ENCODE measurements around the gene COP1. TPM values are rescaled to one million over a fixed set of nuclear protein-coding genes. Genes with fewer than 3 reads are reported as not detected.

COP1 gene
- total RNA-seq, 1 donor from 2014 or later = 70.0 TPM

DNA sequence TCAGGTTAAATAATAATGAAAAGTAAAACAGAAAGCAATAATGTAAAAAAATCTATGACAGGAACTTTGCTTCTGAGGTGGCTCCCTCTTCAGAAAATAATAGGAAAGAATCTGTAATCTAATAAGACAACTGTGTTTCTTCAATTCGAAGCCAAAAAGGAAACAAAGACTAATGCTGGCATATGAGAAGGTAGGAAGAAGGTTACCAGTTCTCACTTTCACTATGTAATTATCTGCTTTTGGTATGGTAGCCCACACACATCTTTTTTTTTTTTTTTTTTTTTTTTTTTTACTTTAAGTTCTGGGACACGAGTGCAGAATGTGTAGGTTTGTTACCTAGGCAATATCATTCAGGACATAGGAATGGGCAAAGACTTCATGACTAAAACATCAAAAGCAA lies 47.1 kb downstream of the COP1 start:
- TF ChIP-seq, protein P1, sequence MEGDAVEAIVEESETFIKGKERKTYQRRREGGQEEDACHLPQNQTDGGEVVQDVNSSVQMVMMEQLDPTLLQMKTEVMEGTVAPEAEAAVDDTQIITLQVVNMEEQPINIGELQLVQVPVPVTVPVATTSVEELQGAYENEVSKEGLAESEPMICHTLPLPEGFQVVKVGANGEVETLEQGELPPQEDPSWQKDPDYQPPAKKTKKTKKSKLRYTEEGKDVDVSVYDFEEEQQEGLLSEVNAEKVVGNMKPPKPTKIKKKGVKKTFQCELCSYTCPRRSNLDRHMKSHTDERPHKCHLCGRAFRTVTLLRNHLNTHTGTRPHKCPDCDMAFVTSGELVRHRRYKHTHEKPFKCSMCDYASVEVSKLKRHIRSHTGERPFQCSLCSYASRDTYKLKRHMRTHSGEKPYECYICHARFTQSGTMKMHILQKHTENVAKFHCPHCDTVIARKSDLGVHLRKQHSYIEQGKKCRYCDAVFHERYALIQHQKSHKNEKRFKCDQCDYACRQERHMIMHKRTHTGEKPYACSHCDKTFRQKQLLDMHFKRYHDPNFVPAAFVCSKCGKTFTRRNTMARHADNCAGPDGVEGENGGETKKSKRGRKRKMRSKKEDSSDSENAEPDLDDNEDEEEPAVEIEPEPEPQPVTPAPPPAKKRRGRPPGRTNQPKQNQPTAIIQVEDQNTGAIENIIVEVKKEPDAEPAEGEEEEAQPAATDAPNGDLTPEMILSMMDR (IDR thresholded peaks at IDR 0.05; ENCODE audit: insufficient read depth, low read length, severe bottlenecking) = no peak
- FAIRE-seq (no peak), DNase-seq (ENCODE audit: low read depth) (no peak)
- Histone ChIP-seq H3K4me3 (ENCODE audit: low read depth, low read length) (no peak overlapping the region), H3K36me3 (ENCODE audit: control insufficient read depth, insufficient read depth, low read length) (no peaks in the 10 kb centered on the region), H3K27me3 (ENCODE audit: control insufficient read depth, insufficient read depth, low read length) (no peaks in the 10 kb centered on the region)

- no peak for FAIRE-seq
- TF ChIP-seq, protein P1 (IDR thresholded peaks at IDR 0.05; ENCODE audit: insufficient read depth, low read length, severe bottlenecking) = no peak
- Histone ChIP-seq H3K27me3 (ENCODE audit: control insufficient read depth, insufficient read depth, low read length) (no peaks in the 10 kb centered on the region), H3K4me3 (ENCODE audit: low read depth, low read length) (no peak overlapping the region), H3K36me3 (ENCODE audit: control insufficient read depth, insufficient read depth, low read length) (peaks cover 2% of the 10 kb centered on the region)
- DNase-seq (ENCODE audit: low read depth) = no peak
Observed at GRCh38 chr1:176157995-176158394, 49.1 kb downstream of the COP1 start.

DNA sequence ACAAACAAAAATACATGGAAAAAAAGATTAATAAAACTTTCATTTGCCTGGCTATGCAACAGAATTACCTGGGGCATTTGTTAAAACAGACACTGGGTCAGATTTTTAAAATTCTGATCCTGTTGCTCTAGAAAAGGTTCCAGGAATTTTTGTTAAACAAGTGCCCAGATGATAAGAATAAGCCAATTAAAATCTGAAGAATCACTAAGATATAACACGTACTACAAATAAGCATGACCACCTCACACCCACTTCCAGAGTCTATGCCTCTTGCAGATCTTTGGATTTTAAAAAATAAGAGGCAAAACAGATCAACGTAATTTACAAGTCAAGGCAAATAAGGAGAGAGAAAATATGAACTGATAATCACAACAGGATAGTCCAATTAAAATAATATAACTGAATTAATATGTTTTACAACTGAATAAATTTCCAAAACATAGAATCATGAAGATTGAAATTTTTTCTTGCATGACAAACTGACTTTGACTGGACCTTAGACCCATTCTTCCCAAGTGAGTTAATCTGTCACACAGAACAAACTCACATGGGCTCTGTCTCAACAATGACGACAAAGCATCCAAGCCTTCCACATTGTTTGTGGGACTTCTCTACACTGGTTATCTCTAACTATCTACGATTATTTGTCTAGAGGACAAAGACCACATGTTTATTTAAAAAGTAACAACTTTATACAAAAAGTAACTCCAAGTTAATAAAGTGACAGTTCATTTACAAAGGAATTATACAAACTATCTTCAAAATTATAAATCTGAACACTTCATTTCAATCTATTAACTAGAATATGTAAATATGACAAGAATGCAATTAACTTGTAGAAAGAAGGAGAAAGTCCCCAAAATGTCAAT lies 56.9 kb downstream of the COP1 start:
- FAIRE-seq (no peak), DNase-seq (ENCODE audit: low read depth) (no peak)
- H3K4me3 ChIP-seq (ENCODE audit: low read depth, low read length) = no peak overlapping the region
- TF ChIP-seq, protein P1 (IDR thresholded peaks at IDR 0.05; ENCODE audit: insufficient read depth, low read length, severe bottlenecking) = no peak
- no peaks in the 10 kb centered on the region for H3K27me3 ChIP-seq (ENCODE audit: control insufficient read depth, insufficient read depth, low read length)
- H3K36me3 ChIP-seq (ENCODE audit: control insufficient read depth, insufficient read depth, low read length) = peaks cover 5% of the 10 kb centered on the region

DNA sequence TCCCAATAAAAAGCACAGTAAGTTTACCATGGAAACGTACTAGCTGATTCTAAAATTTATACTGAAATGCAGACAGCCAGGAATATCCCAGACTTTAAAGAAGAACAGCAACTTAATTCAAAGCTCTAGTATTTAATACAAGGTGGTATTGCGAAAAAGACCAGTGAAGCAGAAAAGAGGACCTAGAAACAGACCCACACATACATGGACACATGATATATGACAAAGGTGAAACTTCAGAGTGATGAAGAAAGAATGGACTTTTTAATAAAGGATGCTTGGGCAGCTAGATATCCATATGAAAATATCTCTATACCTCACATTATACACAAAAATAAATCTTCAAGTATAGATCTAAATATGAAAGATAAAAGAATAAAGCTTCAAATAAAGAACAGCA lies 62.6 kb downstream of the COP1 start:
- no peak for FAIRE-seq
- Histone ChIP-seq H3K27me3 (ENCODE audit: control insufficient read depth, insufficient read depth, low read length) (no peaks in the 10 kb centered on the region), H3K4me3 (ENCODE audit: low read depth, low read length) (no peak overlapping the region), H3K36me3 (ENCODE audit: control insufficient read depth, insufficient read depth, low read length) (peaks cover 3% of the 10 kb centered on the region)
- TF ChIP-seq, protein P1 (IDR thresholded peaks at IDR 0.05; ENCODE audit: insufficient read depth, low read length, severe bottlenecking) = no peak
- DNase-seq (ENCODE audit: low read depth) = no peak

- no peaks in the 10 kb centered on the region for H3K27me3 ChIP-seq (ENCODE audit: control insufficient read depth, insufficient read depth, low read length)
- no peak overlapping the region for H3K4me3 ChIP-seq (ENCODE audit: low read depth, low read length)
- peaks cover 3% of the 10 kb centered on the region for H3K36me3 ChIP-seq (ENCODE audit: control insufficient read depth, insufficient read depth, low read length)
- TF ChIP-seq, protein P1 (IDR thresholded peaks at IDR 0.05; ENCODE audit: insufficient read depth, low read length, severe bottlenecking) = no peak
- FAIRE-seq (no peak), DNase-seq (ENCODE audit: low read depth) (no peak)
Observed at GRCh38 chr1:176142973-176143372, 64.1 kb downstream of the COP1 start.
